ENCODE results near the gene DDX24. TPM values are rescaled to one million over a fixed set of nuclear protein-coding genes. Genes with fewer than 3 reads are reported as not detected.

Gene DDX24
- total and polyA plus RNA-seq, 9 of the 15 experiments (the other 6 are each of a cell fraction or from before 2014, with no cell fraction given) = 82.4 to 175 (median 122) TPM

GRCh38 chr14:94089479-94089878, 8.5 kb upstream of the DDX24 start (continued):
- TF ChIP-seq TSHZ1 (CRISPR knock-in tag; IDR thresholded peaks at IDR 0.05) (no peak), DMBX1 (CRISPR knock-in tag; IDR thresholded peaks at IDR 0.05; ENCODE audit: borderline replicate concordance) (peak; percentile 94), NFE2 (IDR thresholded peaks at IDR 0.05; ENCODE audit: low read depth) (no peak), RBM34 (IDR thresholded peaks at IDR 0.05; ENCODE audit: borderline replicate concordance, insufficient read depth, low read length) (no peak), BRF1 (IDR thresholded peaks at IDR 0.05; ENCODE audit: borderline replicate concordance, extremely low read depth, insufficient read length) (no peak), ARID3A (IDR thresholded peaks at IDR 0.05; ENCODE audit: borderline replicate concordance, low read depth, low read length) (no peak), CREM (IDR thresholded peaks at IDR 0.05; ENCODE audit: low read depth) (no peak), NFIC (IDR thresholded peaks at IDR 0.05) (no peak), ZNF655 (CRISPR knock-in tag; IDR thresholded peaks at IDR 0.05) (no peak), PRDM10 (IDR thresholded peaks at IDR 0.05; ENCODE audit: partially characterized antibody) (no peak), ZMIZ1 (IDR thresholded peaks at IDR 0.05; ENCODE audit: low read depth in 2 of 2, low read length in 2 of 2) (no peak), ESRRA (IDR thresholded peaks at IDR 0.05; ENCODE audit: borderline replicate concordance, low read depth) (no peak), ZNF197 (CRISPR knock-in tag; IDR thresholded peaks at IDR 0.05; ENCODE audit: low read depth) (no peak), POU5F1 (IDR thresholded peaks at IDR 0.05; ENCODE audit: borderline replicate concordance, low read depth, low read length, partially characterized antibody) (no peak)
